Osteoblast (primary cell): ENCODE results near the gene AGPAT4. TPM values are rescaled to one million over a fixed set of nuclear protein-coding genes. Genes with fewer than 3 reads are reported as not detected.

ENCODE experiments used
- DNase-seq: peaks from one replicate; pipeline ENCODE4 v3.0.0; 2011; ENCODE audit warnings: low spot score, mixed read lengths; ENCODE audit not compliant: insufficient read length; ENCODE audit errors: missing footprints
- H2AFZ ChIP-seq: 2 replicates; pipeline ENCODE4 v1.6.0; 2011; ENCODE audit warnings: mild to moderate bottlenecking, low read length
- H3K27ac ChIP-seq: 2 replicates; pipeline ENCODE4 v1.5.1; 2011; ENCODE audit warnings: mild to moderate bottlenecking, low read depth, low read length, moderate library complexity
- H3K27me3 ChIP-seq: 2 replicates; pipeline ENCODE4 v1.6.0; 2012; ENCODE audit warnings: mild to moderate bottlenecking, control low read depth, inconsistent platforms, low read length, moderate library complexity; ENCODE audit not compliant: insufficient read depth
- H3K36me3 ChIP-seq: 2 replicates; pipeline ENCODE4 v1.5.1; 2011; ENCODE audit warnings: mild to moderate bottlenecking, low read length, control low read depth, moderate library complexity; ENCODE audit not compliant: insufficient read depth
- H3K4me1 ChIP-seq: 2 replicates; pipeline ENCODE4 v1.5.1; 2011; ENCODE audit warnings: mild to moderate bottlenecking, low read length, control low read depth, moderate library complexity; ENCODE audit not compliant: insufficient read depth
- H3K4me2 ChIP-seq: 2 replicates; pipeline ENCODE4 v1.6.0; 2011; ENCODE audit warnings: mild to moderate bottlenecking, low read length; ENCODE audit not compliant: insufficient read depth
- H3K4me3 ChIP-seq: fragments of 200-600 bp; sonication (generic); 3 replicates; pipeline ENCODE4 v1.5.1; 2012; ENCODE audit warnings: mild to moderate bottlenecking, low read length, inconsistent platforms; ENCODE audit not compliant: insufficient read depth
- H3K79me2 ChIP-seq: 2 replicates; pipeline ENCODE4 v1.6.0; 2012; ENCODE audit warnings: mild to moderate bottlenecking, low read length, control low read depth, inconsistent platforms; ENCODE audit not compliant: insufficient read depth
- H3K9me3 ChIP-seq: 2 replicates; pipeline ENCODE4 v1.5.1; 2011; ENCODE audit warnings: low read depth, low read length, control low read depth
- H4K20me1 ChIP-seq: 2 replicates; pipeline ENCODE4 v1.6.0; 2012; ENCODE audit warnings: mild to moderate bottlenecking, low read length, control low read depth; ENCODE audit not compliant: insufficient read depth
- total RNA-seq: library from RNA; depleted of rRNA; stranded (reverse); fragments of >200 nt; gene quantifications from 2 replicates; pipeline ENCODE4 v1.2.3, GENCODE V29; 2012
- TF ChIP-seq, protein P1 (sequence below): IDR thresholded peaks from 2 replicates; pipeline ENCODE4 v1.5.1; 2011; ENCODE audit warnings: mild to moderate bottlenecking, low read depth, low read length, moderate library complexity; ENCODE audit errors: extremely low read depth

AGPAT4 gene
- total RNA-seq, 1 donor: 13.8 TPM

DNA sequence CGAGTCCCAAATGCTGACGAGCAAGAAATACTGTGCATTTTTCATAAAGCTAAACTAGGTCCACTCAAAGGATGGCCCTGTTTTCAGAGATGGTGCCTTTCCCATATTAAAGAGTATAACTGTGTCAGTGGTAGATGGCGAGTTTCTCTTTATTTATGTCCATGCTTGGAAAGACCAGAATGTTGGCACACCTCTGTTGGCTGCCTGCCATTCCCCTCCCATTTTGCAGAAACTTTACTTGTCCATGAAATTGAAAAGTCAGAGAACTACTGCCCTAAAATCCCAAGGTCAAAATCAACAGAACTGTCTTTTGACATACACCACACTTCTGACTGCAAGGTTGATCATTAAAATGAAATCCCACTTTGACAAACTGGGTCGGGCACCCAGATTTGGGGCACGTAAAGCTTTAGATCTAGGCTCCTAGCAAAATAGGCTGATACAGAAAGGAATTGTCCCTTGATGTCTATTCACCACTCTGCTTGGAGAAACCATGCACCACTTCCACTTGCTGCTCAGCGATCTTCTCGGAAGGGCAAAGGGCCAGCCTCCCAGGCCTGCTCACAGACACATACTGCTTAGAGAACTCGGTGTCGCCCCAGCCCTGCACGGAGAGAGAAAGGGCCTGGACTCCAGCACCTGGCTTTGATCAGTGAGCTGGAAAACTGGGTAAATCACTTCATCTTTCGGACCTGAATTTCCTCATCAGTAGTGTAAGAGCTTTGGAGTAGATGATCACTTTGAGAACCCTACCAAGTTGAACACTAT lies 130.0 kb downstream of the AGPAT4 start:
- H3K4me3 ChIP-seq: no peak overlapping the region
- no peaks in the 10 kb centered on the region for H3K27me3 ChIP-seq
- no peaks in the 10 kb centered on the region for H3K79me2 ChIP-seq
- H3K4me1 ChIP-seq: peaks cover 8% of the 10 kb centered on the region
- no peaks in the 10 kb centered on the region for H3K9me3 ChIP-seq
- no peak for DNase-seq
- no peak overlapping the region for H3K4me2 ChIP-seq
- no peak overlapping the region for H2AFZ ChIP-seq
- H4K20me1 ChIP-seq: no peaks in the 10 kb centered on the region
- TF ChIP-seq, protein P1, sequence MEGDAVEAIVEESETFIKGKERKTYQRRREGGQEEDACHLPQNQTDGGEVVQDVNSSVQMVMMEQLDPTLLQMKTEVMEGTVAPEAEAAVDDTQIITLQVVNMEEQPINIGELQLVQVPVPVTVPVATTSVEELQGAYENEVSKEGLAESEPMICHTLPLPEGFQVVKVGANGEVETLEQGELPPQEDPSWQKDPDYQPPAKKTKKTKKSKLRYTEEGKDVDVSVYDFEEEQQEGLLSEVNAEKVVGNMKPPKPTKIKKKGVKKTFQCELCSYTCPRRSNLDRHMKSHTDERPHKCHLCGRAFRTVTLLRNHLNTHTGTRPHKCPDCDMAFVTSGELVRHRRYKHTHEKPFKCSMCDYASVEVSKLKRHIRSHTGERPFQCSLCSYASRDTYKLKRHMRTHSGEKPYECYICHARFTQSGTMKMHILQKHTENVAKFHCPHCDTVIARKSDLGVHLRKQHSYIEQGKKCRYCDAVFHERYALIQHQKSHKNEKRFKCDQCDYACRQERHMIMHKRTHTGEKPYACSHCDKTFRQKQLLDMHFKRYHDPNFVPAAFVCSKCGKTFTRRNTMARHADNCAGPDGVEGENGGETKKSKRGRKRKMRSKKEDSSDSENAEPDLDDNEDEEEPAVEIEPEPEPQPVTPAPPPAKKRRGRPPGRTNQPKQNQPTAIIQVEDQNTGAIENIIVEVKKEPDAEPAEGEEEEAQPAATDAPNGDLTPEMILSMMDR: no peak
- no peak overlapping the region for H3K27ac ChIP-seq
- peaks cover 15% of the 10 kb centered on the region for H3K36me3 ChIP-seq

DNA sequence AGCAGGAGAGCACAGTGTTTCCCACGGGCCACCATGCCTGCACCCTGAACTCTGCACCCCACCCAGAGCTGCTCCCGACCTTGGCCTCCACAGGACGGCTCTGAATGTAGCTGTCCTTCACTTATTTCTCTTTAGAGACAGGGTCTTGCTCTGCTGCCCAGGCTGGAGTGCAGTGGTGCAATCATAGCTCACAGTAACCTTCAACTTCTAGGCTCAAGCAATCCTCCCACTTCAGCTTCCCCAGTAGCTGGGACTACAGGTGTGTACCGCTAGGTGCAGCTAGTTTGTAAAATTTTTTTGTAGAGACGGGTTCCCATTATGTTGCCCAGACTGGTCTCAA lies 130.9 kb downstream of the AGPAT4 start:
- Histone ChIP-seq H3K4me3 (no peak overlapping the region), H3K4me2 (no peak overlapping the region), H3K9me3 (no peaks in the 10 kb centered on the region), H3K4me1 (peaks cover 12% of the 10 kb centered on the region), H3K27me3 (no peaks in the 10 kb centered on the region), H3K79me2 (no peaks in the 10 kb centered on the region), H3K36me3 (peaks cover 14% of the 10 kb centered on the region), H3K27ac (no peak overlapping the region), H4K20me1 (no peaks in the 10 kb centered on the region), H2AFZ (no peak overlapping the region)
- DNase-seq: no peak
- TF ChIP-seq, protein P1: no peak

DNA sequence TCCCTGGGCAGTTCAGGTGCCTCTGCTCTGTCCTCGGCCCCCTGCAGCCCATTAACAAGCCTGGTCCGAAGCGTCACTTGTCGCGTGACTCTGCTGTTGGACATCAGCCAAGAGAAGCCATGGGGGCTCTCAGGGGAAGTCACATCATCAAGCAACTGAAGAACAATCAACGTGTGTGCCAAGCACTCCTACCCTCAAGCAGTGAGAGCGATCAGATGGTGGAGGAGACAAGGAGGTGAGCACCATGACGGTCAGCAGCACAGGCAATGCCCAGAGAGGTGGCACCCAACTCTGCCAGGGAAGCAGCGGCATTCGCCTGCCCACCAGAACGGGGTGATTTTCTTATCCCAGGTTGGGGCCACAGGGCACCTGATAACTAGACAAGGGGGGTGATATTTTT lies 132.7 kb downstream of the AGPAT4 start:
- peaks cover 10% of the 10 kb centered on the region for H3K36me3 ChIP-seq
- H2AFZ ChIP-seq: no peak overlapping the region
- H3K4me1 ChIP-seq: peaks cover 12% of the 10 kb centered on the region
- no peaks in the 10 kb centered on the region for H3K9me3 ChIP-seq
- H3K4me2 ChIP-seq: no peak overlapping the region
- peak overlapping the region; percentile 39 for H3K27ac ChIP-seq
- DNase-seq: peak; percentile 68
- H3K4me3 ChIP-seq: no peak overlapping the region
- TF ChIP-seq, protein P1: no peak
- no peaks in the 10 kb centered on the region for H4K20me1 ChIP-seq
- H3K27me3 ChIP-seq: no peaks in the 10 kb centered on the region
- no peaks in the 10 kb centered on the region for H3K79me2 ChIP-seq

GRCh38 chr6:161140554-161140875 lies 133.3 kb downstream of the AGPAT4 start:
- Histone ChIP-seq H4K20me1 (no peaks in the 10 kb centered on the region), H3K9me3 (no peaks in the 10 kb centered on the region), H3K4me2 (no peak overlapping the region), H3K27ac (peak overlapping the region; percentile 39), H3K79me2 (no peaks in the 10 kb centered on the region), H3K4me3 (no peak overlapping the region), H3K36me3 (peaks cover 7% of the 10 kb centered on the region), H2AFZ (no peak overlapping the region), H3K27me3 (no peaks in the 10 kb centered on the region), H3K4me1 (peaks cover 12% of the 10 kb centered on the region)
- no peak for DNase-seq
- TF ChIP-seq, protein P1: no peak
